ENCODE results near the gene TNRC18. TPM values are rescaled to one million over a fixed set of nuclear protein-coding genes. Genes with fewer than 3 reads are reported as not detected.

TNRC18 gene
- total RNA-seq, 1 experiment from 2014 or later: 159 TPM

DNA sequence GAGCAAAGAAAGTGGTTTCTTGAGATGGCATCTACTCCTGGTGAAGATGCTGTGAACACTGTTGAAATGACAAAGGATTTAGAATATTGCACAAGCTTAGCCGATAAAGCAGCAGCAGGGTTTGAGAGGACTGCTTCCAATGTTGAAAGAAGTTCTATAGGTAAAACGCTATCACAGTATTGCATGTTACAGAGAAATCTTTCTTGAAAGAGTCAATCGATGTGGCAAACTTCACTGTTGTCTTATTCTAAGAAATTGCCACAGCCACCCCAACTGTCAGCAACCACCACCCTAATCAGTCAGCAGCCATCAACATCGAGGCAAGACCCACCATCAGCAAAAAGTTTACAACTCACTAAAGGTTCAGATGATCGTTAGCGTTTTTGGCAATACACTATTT lies 81.0 kb downstream of the TNRC18 start:
- CTCF ChIA-PET: no interaction called here

DNA sequence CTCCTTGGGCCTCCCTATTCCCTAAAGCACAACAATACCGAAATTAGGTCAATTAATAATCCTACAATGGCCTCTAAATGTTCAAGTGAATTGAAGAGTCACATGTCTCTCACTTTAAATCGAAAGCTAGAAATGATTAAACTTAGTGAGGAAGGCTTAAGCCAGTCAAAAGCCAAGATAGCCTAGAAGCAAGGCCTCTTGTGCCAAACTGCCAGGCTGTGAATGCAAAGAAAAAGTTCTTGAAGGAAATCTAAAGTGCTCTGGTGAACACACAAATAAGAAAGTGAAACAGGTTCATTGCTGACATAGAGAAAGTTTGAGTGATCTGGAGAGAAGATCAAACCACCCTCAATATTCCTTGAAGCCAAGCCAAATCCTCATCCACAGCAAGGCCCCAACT lies 83.7 kb downstream of the TNRC18 start:
- TF ChIP-seq, protein P1, sequence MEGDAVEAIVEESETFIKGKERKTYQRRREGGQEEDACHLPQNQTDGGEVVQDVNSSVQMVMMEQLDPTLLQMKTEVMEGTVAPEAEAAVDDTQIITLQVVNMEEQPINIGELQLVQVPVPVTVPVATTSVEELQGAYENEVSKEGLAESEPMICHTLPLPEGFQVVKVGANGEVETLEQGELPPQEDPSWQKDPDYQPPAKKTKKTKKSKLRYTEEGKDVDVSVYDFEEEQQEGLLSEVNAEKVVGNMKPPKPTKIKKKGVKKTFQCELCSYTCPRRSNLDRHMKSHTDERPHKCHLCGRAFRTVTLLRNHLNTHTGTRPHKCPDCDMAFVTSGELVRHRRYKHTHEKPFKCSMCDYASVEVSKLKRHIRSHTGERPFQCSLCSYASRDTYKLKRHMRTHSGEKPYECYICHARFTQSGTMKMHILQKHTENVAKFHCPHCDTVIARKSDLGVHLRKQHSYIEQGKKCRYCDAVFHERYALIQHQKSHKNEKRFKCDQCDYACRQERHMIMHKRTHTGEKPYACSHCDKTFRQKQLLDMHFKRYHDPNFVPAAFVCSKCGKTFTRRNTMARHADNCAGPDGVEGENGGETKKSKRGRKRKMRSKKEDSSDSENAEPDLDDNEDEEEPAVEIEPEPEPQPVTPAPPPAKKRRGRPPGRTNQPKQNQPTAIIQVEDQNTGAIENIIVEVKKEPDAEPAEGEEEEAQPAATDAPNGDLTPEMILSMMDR (conservative IDR thresholded peaks at IDR 0.05): no peak
- no peak for TF ChIP-seq EZH2 (IDR thresholded peaks at IDR 0.05; ENCODE audit: low read depth)
- Histone ChIP-seq H3K79me2 (ENCODE audit: low read depth) (peaks cover 10% of the 10 kb centered on the region), H3F3A (ENCODE audit: insufficient read depth, low read depth) (peaks cover 17% of the 10 kb centered on the region), H4K20me1 (ENCODE audit: insufficient read depth) (peaks cover 52% of the 10 kb centered on the region), H3K4me3 (no peak overlapping the region), H3K36me3 (ENCODE audit: low read depth) (peaks cover 62% of the 10 kb centered on the region), H3K4me2 (no peak overlapping the region), H3K27ac (no peak overlapping the region), H2AFZ (no peak overlapping the region), H3K9me2 (ENCODE audit: insufficient read depth) (no peaks in the 10 kb centered on the region), H3K27me3 (ENCODE audit: insufficient read depth, low read depth) (no peaks in the 10 kb centered on the region), H3K9me3 (ENCODE audit: insufficient read depth, low read depth) (no peaks in the 10 kb centered on the region), H3K4me1 (replicated peaks; ENCODE audit: insufficient read depth) (no peaks in the 10 kb centered on the region)
- no peak for DNase-seq
- BruUV-seq (replicated peaks): no TSS peak
- ChIA-PET CTCF (no interaction called here), POLR2A (ENCODE audit: unreplicated experiment) (no interaction called here)
- intact Hi-C loops (cut with micrococcal nuclease; ENCODE audit: unreplicated experiment): no loop called here

More for the DNA sequence above, 81.0 kb downstream of the TNRC18 start:
- H3K36me3 ChIP-seq (ENCODE audit: low read depth): peaks cover 49% of the 10 kb centered on the region
- H3F3A ChIP-seq (ENCODE audit: insufficient read depth, low read depth): peaks cover 11% of the 10 kb centered on the region
- no peak overlapping the region for H3K27ac ChIP-seq
- no peaks in the 10 kb centered on the region; the same call in 1 of the 2 replicates for H3K79me2 ChIP-seq (ENCODE audit: low read depth)
- H3K27me3 ChIP-seq (ENCODE audit: insufficient read depth, low read depth): no peaks in the 10 kb centered on the region
- intact Hi-C loops (cut with micrococcal nuclease; ENCODE audit: unreplicated experiment): no loop called here
- BruUV-seq (replicated peaks): no TSS peak
- peaks cover 40% of the 10 kb centered on the region for H4K20me1 ChIP-seq (ENCODE audit: insufficient read depth)
- no peak overlapping the region for H3K4me3 ChIP-seq
- H3K4me2 ChIP-seq: no peak overlapping the region
- DNase-seq: no peak
- H2AFZ ChIP-seq: no peak overlapping the region
- TF ChIP-seq, protein P1 (conservative IDR thresholded peaks at IDR 0.05): no peak
- no peak for TF ChIP-seq EZH2 (IDR thresholded peaks at IDR 0.05; ENCODE audit: low read depth)
- H3K9me2 ChIP-seq (ENCODE audit: insufficient read depth): no peaks in the 10 kb centered on the region
- no peaks in the 10 kb centered on the region for H3K9me3 ChIP-seq (ENCODE audit: insufficient read depth, low read depth)
- no peaks in the 10 kb centered on the region for H3K4me1 ChIP-seq (replicated peaks; ENCODE audit: insufficient read depth)
- POLR2A ChIA-PET (ENCODE audit: unreplicated experiment): no interaction called here

DNA sequence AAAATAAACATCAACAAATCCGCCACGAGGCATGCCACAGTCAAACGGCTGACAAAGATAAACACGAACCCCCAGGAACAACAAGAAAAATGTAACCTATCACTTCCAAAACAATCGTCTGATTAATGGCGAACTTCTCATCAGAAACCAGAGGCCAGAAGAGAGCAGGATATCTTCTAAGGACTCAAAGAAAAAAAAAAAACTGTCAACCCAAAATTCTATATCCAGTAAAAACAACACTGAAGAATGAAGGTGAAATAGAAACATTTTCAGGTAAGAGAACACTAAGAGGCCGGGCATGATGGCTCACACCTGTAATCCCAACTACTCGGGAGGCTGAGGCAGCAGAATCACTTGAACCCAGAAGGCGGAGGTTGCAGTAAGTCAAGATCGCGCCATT lies 86.6 kb downstream of the TNRC18 start:
- H3K9me2 ChIP-seq (ENCODE audit: insufficient read depth): no peaks in the 10 kb centered on the region
- no peak overlapping the region for H3K4me3 ChIP-seq
- H3F3A ChIP-seq (ENCODE audit: insufficient read depth, low read depth): peaks cover 20% of the 10 kb centered on the region
- no peak overlapping the region for H2AFZ ChIP-seq
- no peaks in the 10 kb centered on the region for H3K27me3 ChIP-seq (ENCODE audit: insufficient read depth, low read depth)
- no TSS peak for BruUV-seq (replicated peaks)
- intact Hi-C loops (cut with micrococcal nuclease; ENCODE audit: unreplicated experiment): no loop called here
- no peaks in the 10 kb centered on the region for H3K4me1 ChIP-seq (replicated peaks; ENCODE audit: insufficient read depth)
- no peak for TF ChIP-seq EZH2 (IDR thresholded peaks at IDR 0.05; ENCODE audit: low read depth)
- TF ChIP-seq, protein P1 (conservative IDR thresholded peaks at IDR 0.05): no peak
- H3K9me3 ChIP-seq (ENCODE audit: insufficient read depth, low read depth): no peaks in the 10 kb centered on the region
- H3K36me3 ChIP-seq (ENCODE audit: low read depth): peaks cover 34% of the 10 kb centered on the region
- H3K27ac ChIP-seq: no peak overlapping the region
- peaks cover 10% of the 10 kb centered on the region for H3K79me2 ChIP-seq (ENCODE audit: low read depth)
- ChIA-PET CTCF (no interaction called here), POLR2A (ENCODE audit: unreplicated experiment) (no interaction called here)
- H4K20me1 ChIP-seq (ENCODE audit: insufficient read depth): peaks cover 52% of the 10 kb centered on the region
- H3K4me2 ChIP-seq: no peak overlapping the region
- DNase-seq: no peak
